Astrocyte of the spinal cord (primary cell): ENCODE measurements around the gene CD109.

Experiments used
- DNase-seq: peaks from one replicate; pipeline ENCODE4 v3.0.0; 2011; ENCODE audit warnings: low read depth, low spot score
- H3K4me3 ChIP-seq: 2 replicates; pipeline ENCODE4 v1.5.1; 2011; ENCODE audit warnings: low read depth, mild to moderate bottlenecking, low read length, moderate library complexity
- in situ Hi-C: cut with HindIII; loops from 2 replicates; pipeline ENCODE4 v1.10.0; 2017; ENCODE audit warnings: low sequenced_read_pairs
- TF ChIP-seq, protein P1 (sequence below): IDR thresholded peaks from 2 replicates; pipeline ENCODE4 v1.5.1; 2012; ENCODE audit warnings: low read depth, mild to moderate bottlenecking, low read length, inconsistent platforms

Gene CD109

DNA sequence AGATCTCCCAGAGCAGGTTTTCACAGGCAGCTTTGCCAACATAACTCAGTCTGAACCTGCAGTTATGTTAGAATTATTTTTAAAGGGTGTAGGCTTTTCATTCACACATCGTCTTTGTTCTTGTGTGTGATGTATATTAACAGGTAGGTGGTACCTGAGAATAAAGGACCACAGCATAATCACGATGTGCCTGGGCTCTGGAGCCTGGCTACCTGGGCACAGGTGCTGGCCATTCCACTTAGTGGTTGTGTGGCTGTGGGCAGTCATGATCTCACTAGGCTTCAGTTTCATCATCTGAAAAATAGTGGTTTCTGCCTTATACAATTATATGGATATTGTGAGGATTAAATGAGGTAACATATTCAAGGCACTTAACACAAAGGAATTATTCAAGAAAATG is 6.4 kb downstream of the CD109 start:
- no peak for DNase-seq
- in situ Hi-C loops: no loop called here
- TF ChIP-seq, protein P1, sequence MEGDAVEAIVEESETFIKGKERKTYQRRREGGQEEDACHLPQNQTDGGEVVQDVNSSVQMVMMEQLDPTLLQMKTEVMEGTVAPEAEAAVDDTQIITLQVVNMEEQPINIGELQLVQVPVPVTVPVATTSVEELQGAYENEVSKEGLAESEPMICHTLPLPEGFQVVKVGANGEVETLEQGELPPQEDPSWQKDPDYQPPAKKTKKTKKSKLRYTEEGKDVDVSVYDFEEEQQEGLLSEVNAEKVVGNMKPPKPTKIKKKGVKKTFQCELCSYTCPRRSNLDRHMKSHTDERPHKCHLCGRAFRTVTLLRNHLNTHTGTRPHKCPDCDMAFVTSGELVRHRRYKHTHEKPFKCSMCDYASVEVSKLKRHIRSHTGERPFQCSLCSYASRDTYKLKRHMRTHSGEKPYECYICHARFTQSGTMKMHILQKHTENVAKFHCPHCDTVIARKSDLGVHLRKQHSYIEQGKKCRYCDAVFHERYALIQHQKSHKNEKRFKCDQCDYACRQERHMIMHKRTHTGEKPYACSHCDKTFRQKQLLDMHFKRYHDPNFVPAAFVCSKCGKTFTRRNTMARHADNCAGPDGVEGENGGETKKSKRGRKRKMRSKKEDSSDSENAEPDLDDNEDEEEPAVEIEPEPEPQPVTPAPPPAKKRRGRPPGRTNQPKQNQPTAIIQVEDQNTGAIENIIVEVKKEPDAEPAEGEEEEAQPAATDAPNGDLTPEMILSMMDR: no peak
- no peak overlapping the region for H3K4me3 ChIP-seq

- no peak for DNase-seq
- no peak overlapping the region for H3K4me3 ChIP-seq
- TF ChIP-seq, protein P1: no peak
- in situ Hi-C loops: no loop called here
Measured at GRCh38 chr6:73703466-73703865, 7.5 kb downstream of the CD109 start.

- TF ChIP-seq, protein P1: no peak
- H3K4me3 ChIP-seq: no peak overlapping the region
- in situ Hi-C loops: no loop called here
- peak; percentile 99 for DNase-seq
Measured at GRCh38 chr6:73704260-73704659, 8.3 kb downstream of the CD109 start.

DNA sequence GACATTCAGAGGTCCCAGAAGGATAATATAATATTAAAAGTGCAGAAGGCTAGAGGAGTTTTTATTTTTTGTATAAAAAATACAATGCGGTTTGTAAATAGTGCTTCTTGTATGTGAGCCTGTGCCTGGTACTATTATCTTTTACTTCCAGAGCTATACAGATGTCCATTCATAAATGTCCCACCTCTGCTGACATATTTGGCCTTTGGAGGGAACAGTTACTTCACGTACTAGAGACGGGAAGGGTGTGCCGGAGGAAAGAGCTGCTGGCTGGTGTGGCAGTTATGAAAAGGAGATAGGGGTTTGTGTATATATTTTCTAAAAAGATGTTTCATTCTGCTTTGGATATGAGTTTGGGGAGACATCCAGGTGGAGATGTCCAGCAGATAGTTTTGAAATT is 8.8 kb downstream of the CD109 start:
- no peak for DNase-seq
- H3K4me3 ChIP-seq: no peak overlapping the region
- TF ChIP-seq, protein P1: no peak
- in situ Hi-C loops: no loop called here

GRCh38 chr6:73706971-73707370 is 11.0 kb downstream of the CD109 start:
- TF ChIP-seq, protein P1: no peak
- no peak overlapping the region for H3K4me3 ChIP-seq
- no peak for DNase-seq
- in situ Hi-C loops: no loop called here

DNA sequence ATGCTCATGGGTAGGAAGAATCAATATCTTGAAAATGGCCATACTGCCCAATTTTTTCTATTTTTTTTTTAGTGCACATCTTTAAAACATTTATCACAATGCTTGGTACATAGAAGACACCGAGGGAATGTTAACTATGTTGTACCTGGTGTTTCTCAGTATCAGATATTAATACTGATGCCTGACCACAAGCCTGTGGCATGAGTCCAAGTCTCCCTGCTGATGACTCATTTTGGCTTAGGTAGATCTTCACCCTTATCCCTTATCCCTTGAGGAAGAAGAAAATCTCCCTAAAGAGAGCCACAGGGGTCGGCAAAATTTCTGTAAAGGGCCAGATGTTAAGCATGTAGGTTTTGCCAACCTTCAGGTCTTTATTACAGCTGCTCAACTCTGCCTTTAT is 14.5 kb downstream of the CD109 start:
- DNase-seq: peak; percentile 68
- H3K4me3 ChIP-seq: no peak overlapping the region
- TF ChIP-seq, protein P1: no peak
- in situ Hi-C loops: no loop called here

DNA sequence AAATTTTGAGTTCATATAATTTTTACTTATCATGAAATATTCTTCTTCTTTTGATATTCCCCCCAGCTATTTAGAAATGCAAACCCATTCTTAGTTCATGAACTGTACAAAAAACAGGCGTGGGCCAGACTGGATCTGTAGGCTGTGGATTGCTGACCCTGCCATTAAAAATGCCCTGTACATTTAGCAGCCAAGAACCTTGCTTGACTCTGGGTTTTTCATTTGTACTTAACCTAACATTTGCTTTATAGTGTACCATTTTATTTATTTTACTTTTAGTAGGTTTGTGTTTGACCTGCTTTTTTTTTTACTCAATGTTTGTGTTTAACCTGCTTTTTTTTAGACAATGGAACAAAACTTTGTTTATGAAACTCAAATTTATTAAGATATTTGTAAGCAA is 14.9 kb downstream of the CD109 start:
- H3K4me3 ChIP-seq: no peak overlapping the region
- no peak for DNase-seq
- in situ Hi-C loops: no loop called here
- TF ChIP-seq, protein P1: no peak
